IPS DF 4.7 (cell line): ENCODE measurements around the gene PIM3.

ENCODE experiments used
- DNase-seq: peaks from one replicate; pipeline ENCODE4 v3.0.0-alpha.2; 2013; ENCODE audit warnings: low spot score; ENCODE audit errors: extremely low read depth

Gene PIM3

GRCh38 chr22:49955581-49956417 is 4.8 kb upstream of the PIM3 start:
- no peak for DNase-seq

GRCh38 chr22:49956418-49956770 is 4.2 kb upstream of the PIM3 start:
- DNase-seq = no peak

DNA sequence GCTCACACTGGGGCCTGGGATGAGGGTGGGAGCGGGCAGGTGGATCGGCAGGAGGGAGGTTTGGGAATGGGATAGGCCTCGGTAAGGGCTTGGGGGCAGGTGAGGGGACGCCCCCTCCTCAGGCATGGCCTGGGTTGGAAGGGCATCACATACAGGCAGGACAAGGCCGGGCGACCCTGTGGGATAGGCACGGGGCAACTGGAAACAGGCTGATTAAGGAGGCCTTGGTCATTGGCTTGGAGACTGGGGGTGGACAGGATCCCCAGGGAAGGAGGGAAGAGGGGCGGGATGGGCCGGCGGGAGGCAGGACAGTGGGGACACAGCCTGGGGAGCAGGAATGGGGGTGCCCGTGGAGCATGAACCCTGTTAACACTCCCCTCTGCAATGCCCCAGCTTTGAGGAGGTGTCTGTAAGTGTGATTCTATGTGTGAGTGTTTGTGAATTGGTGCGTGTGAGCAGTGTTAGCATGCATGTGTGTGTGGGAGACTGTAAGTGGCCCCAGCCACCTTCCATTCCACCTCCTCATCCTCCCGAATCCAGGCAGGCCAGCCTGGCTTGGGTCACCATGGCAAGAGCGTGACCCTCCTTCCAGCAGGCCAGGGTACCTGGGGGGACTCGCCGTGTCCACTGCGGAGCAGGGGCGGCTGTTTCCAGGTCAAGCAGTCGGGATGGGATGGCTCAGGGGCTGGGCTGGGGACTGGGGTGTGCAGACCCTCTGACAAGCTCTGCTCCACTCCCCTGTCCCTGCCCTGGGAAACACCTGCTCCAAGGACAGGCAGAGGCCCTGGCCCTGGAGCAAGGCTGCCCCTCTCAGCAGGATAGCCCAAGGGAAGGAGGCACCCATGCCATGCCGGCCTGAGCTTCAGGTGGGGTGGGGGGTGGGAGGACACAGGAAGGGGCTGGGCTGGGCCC is 3.4 kb upstream of the PIM3 start:
- DNase-seq = no peak

- no peak for DNase-seq
Measured at GRCh38 chr22:49957826-49958365, 2.7 kb upstream of the PIM3 start.

- no peak for DNase-seq
Measured at GRCh38 chr22:49958366-49958921, 2.1 kb upstream of the PIM3 start.

DNA sequence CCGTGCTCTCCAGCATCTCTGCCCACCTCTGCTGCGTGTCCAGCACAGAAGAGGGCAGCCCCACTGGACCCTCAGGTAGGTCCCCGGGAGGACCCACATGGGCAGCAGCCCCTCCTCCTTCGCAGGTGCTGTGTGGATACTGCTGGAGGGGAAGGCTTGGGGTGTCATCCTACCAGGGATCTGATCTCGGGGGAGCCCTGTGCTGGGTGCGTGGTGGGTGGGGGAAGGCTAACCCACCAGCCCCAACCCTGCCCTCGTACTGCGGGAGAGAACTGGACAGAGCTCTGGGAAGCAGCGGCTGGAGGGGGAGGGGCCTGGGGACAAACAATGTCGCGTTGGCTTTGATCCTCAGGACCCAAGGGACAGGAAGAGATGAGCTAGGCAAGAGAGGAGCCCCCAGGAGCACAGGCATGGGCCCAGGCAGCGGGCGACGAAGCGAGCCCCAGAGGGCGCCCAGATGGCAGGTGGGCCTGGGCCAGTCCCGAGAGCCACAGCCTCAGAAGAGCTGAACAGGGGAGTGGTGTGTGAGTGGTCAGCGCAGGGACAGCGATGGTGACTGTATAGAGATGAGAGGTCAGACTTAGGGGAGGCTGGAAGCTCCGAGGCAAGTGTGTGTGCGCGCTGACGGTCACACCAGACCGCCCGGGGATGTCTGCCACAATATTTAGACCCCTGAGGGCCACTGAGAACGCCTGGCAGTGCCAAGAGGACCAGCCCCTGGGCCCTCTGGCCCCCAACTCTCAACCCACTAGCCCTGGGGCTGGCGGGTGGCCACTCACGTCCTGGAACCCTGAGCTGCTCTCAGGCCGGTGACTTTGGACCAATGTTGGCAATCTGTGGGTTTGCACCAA is 1.4 kb upstream of the PIM3 start:
- DNase-seq = no peak

GRCh38 chr22:49959782-49960158 is 802 bp upstream of the PIM3 start:
- no peak for DNase-seq

GRCh38 chr22:49961005-49961600 is 531 bp downstream of the PIM3 start:
- no peak for DNase-seq

GRCh38 chr22:49961601-49962011 is 1.0 kb downstream of the PIM3 start:
- no peak for DNase-seq

- DNase-seq = no peak
Measured at GRCh38 chr22:49962012-49962750, 1.6 kb downstream of the PIM3 start.

DNA sequence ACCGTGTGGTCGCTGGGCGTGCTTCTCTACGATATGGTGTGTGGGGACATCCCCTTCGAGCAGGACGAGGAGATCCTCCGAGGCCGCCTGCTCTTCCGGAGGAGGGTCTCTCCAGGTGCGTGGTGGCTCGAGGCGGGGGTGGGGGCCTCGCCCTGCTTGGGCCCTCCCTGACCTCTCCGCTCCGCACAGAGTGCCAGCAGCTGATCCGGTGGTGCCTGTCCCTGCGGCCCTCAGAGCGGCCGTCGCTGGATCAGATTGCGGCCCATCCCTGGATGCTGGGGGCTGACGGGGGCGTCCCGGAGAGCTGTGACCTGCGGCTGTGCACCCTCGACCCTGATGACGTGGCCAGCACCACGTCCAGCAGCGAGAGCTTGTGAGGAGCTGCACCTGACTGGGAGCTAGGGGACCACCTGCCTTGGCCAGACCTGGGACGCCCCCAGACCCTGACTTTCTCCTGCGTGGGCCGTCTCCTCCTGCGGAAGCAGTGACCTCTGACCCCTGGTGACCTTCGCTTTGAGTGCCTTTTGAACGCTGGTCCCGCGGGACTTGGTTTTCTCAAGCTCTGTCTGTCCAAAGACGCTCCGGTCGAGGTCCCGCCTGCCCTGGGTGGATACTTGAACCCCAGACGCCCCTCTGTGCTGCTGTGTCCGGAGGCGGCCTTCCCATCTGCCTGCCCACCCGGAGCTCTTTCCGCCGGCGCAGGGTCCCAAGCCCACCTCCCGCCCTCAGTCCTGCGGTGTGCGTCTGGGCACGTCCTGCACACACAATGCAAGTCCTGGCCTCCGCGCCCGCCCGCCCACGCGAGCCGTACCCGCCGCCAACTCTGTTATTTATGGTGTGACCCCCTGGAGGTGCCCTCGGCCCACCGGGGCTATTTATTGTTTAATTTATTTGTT is 2.4 kb downstream of the PIM3 start:
- no peak for DNase-seq

- no peak for DNase-seq
Measured at GRCh38 chr22:49963647-49964026, 3.1 kb downstream of the PIM3 start.

DNA sequence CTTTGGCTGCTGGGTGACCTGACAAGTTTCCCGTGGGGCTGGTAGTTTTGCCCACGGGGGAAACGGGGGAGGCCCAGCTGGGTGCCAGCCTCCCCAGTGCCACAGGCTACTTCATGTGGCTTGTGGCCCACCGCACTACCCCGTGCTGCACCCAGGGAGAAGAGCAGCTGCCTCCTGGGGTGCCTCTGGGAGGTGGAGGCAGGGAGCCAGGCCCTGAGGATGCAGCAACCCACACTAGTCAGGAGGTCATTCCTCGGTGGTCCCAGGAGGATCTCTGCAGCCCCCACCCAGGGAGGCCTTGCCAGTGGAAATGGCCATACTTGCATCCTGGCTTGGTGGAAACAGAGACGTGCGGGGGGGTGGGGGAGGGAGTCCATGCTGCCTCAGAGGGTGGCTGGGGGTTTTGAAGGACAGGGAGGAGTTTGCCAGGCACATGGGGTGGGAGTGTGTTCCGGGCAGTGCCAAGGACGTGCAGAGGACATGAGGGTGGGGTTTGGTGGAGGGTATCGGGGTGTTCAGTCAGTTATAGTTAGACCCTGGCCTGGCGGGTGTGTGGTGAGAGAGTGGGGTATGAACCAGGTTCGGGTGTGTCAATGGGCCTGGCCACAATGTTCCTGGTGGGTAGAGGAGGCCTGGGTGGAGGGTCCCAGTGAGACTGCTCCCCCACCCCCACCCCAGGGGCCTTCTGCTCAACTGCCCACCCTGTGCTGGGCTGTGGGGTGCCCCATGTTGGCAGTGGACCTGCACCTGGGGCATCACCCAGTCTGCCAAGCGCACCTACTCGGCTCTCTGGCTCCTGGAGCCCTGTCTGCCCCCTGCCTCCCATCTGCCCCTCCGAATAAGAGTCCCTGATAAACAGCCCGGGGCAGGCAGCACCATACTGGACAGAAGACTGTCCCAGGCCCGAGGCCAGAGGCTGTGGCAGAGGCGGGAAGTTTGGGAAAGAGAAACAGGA is 3.8 kb downstream of the PIM3 start:
- DNase-seq = no peak

GRCh38 chr22:49965091-49966040 is 4.8 kb downstream of the PIM3 start:
- DNase-seq = no peak

DNA sequence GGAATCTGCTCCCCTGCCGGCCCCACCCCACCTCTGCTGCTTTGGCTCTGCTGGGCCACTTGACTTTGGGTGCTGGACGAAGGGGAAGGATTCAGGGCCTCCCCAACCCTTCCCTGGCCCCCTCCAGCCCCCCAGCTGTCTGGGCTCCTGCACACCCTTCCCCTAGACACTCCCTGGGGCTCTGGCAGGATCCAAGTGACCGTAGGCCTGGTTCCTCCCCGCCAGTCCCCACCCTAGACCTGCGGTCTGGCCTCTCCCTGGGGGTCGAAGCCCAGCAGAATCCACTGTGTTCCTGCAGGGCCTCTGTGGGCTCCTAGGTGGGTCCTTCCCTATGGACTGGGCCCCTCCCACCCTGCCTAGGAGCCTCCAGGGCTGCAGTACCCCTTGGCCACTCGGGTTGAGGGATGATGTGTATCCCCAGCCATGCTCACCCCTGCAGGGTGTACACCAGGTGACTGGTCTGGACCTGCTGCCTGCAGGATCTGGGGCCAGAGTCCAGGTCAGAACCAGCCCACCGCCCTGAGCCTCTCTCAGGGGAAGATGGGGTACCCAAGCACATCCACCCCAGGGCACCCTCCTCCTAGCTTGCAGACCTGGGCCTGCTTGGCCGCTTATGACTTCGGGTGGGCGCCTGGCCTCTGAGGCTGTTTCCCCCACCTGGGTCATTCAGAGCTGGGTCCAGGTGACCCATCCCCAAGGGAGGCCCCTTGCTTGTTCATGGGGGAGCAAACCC is 5.6 kb downstream of the PIM3 start:
- DNase-seq = no peak
